GM12873 (cell line): ENCODE data around the gene GRAP.

Experiments
- TF ChIP-seq, protein P1 (sequence below): IDR thresholded peaks from 2 replicates; pipeline ENCODE4 v1.5.1; 2012; ENCODE audit warnings: low read depth, mild to moderate bottlenecking, moderate library complexity, low read length, control low read depth; ENCODE audit not compliant: insufficient read depth; ENCODE audit errors: missing control alignments

Gene GRAP

DNA sequence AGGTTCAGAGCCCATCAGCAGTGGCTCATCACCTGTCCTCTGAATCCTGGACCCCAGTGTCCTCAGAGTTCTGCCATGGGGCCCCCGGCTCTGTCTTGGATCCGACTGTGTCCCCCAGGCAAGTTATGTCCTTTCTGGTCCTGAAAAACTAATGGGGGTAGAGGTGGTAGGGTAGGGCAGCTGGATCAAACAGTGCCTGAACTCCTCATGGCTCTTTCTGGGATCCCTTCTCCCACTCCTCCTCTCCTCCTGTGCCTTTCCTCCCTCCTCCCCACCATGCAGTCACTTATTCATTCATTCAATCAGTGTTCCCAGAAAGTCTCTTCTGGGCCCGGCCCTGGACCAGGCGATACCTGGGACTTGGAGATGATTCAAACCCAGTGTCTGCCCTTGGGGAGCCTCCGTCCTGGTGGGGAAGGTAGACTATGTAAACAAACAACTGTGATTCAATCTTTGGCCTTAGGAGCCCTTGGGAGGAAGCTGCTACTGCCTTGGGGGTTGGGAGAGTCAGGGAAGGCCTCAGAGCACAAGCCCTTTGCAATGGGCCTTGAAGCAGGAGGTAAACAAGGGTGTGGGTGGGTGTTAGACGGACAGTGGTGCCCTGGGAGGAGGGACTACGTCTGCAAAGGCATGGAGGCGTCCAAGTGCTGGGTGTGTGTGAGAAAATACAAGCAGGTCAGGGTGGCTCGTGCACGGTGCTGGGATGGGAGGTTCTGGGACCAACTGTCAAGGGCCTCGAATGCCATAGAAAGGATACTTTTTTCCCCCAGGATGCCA lies 35.8 kb downstream of the GRAP start:
- TF ChIP-seq, protein P1, sequence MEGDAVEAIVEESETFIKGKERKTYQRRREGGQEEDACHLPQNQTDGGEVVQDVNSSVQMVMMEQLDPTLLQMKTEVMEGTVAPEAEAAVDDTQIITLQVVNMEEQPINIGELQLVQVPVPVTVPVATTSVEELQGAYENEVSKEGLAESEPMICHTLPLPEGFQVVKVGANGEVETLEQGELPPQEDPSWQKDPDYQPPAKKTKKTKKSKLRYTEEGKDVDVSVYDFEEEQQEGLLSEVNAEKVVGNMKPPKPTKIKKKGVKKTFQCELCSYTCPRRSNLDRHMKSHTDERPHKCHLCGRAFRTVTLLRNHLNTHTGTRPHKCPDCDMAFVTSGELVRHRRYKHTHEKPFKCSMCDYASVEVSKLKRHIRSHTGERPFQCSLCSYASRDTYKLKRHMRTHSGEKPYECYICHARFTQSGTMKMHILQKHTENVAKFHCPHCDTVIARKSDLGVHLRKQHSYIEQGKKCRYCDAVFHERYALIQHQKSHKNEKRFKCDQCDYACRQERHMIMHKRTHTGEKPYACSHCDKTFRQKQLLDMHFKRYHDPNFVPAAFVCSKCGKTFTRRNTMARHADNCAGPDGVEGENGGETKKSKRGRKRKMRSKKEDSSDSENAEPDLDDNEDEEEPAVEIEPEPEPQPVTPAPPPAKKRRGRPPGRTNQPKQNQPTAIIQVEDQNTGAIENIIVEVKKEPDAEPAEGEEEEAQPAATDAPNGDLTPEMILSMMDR, result no peak

DNA sequence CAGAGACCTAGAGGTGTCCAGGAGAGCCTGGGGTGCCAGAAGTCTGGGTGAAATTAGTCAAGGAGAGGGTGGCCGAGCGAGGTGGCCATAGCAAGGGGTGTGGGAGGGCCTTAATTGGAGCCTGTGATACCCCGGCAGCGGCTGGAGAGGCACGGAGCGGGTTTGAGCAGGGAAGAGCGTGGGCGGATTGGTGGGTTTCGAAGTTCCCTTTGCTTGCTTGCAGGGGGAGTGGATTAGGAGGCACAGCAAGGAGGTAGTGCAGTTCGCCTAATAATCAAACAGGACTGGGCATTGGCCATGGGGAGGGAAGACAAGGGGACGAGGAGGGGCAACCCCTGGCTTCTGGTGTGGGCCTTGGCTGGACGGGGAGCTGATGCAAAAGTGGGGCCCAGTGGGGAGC lies 36.8 kb downstream of the GRAP start:
- TF ChIP-seq, protein P1, result no peak

DNA sequence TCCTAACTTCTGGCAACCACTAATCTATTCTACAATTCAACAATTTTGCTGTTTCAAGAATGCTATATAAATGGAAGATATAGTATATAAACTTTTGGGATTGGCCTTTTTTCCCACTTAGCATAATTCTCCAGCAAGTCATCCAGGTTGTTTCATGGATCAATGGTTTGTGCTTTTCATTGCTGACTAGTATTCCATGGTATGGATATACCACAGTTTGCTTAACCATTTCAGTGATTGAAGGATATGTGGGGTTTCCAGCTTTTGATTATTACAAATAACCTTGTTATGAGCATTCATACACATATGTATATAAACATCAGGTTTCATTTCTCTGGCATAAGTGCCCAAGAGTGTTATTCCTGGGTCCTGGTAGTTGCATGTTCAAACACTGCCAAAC lies 40.1 kb downstream of the GRAP start:
- TF ChIP-seq, protein P1, result no peak

DNA sequence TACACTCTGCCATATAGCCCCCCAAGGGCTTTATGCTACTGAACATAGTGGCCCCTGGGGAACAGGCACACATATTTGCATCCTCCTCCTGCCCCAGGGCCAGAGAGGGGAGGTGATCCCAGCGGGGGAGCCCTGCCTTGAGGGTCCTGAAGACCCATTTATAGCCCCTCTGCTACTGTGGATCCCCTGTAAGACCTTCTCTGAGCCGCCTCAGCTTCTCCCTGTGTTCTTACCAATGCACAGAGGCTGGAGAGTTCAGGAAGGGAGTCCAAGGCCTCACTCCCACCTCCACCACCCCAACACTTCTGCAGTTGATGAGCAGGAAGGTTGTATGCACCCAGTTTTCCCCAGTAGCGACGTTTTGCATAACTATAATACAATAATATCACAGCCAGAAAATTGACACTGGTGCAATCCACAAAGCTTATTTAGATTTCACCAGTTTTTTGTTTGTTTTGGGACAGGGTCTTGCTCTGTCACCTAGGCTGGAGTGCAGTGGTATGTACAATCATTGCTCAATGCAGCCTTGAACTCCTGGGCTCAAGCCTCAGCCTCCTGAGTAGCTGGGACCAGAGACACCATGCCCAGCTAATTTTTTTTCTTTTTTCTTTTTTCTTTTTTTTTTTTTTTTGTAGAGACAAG lies 40.8 kb downstream of the GRAP start:
- TF ChIP-seq, protein P1, result no peak

DNA sequence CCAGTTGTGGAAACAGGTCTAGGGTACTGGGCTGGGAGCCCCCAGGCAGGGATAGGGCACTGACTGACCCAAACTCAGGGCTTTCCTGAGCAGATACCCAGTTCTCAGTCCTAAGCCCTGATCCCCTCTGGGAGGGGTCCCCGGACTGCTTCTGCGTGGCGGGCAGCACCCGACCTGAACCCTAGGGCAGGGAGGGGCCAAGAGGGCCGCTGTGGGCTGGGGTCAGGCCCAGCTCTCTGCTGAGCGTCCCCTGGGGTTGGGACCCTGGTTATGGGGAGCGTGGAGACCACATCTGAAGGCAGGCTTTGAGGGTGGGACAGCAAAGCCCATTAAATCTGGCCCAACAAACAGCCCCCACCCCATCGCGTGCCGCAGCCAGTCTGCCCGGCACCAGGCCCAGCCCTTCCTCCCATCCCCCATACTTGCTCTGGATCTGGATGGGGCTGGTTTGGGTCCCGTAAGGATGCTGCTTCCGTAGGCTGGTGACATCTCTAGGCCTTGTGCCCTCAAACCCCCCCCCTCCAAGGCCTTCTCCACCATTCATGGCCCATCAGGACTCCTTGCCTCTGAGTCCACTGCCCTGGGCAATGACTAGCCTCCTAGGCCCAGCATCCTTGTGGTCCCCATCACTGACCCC lies 41.5 kb downstream of the GRAP start:
- TF ChIP-seq, protein P1, result no peak

DNA sequence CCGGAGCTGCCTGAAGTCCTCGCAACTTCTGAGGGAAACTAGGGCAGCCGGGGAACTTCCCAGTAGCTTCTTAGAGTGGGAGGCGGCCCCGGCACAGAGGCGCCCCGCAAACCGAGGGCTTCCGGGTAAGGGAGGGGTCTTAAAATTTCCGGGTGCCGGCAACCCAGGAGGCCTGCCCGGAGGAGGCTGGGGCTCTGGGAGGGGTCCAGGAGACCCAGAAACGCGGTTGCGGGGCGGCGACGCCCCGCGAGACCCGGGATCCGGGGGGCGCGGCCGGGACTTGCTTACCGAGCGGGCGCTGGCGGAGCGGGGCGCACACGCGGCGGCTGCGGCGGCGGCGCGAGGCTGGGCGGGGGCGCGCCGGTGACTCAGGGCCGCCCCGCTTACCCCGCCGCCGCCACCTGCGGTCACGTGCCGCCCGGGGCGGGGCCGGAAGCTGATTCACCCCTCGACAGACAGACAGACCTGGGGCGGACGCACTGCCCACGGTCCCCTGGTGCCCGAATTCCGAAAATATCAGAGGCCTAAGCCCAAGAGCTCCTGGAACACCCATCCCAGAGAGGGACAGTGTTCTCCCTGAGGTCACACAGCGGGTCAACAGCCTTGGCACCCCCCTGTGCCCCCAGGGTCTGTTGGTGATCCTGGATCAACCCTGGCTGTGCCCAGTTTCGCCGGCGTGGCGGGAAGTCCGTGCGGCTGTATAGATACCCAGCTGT lies 42.2 kb downstream of the GRAP start, which contains the start of gene FAM83G:
FAM83G (minus strand) TSS at position 344 of the 716 bp plus-strand sequence. CDS start 723 bp downstream, outside the sequence.
- TF ChIP-seq, protein P1, result no peak
